ENCODE measurements around the gene B4GALNT3. TPM values are rescaled to one million over a fixed set of nuclear protein-coding genes. Genes with fewer than 3 reads are reported as not detected.

The B4GALNT3 gene
- total RNA-seq, 1 donor from 2014 or later: 7.0 TPM

- no peak for DNase-seq (ENCODE audit: low spot score in 2 of 2, unreplicated experiment in 2 of 2)
- TF ChIP-seq CTCF (IDR thresholded peaks at IDR 0.05; ENCODE audit: unreplicated experiment): no peak
- H3K9me3 Mint-ChIP-seq: no peaks in the 10 kb centered on the region
Observed at GRCh38 chr12:570435-570920, 110.7 kb downstream of the B4GALNT3 start.

GRCh38 chr12:570921-571794 lies 111.4 kb downstream of the B4GALNT3 start:
- H3K27me3 Mint-ChIP-seq (ENCODE audit: low read depth): peaks cover 2% of the 10 kb centered on the region
- TF ChIP-seq CTCF (IDR thresholded peaks at IDR 0.05; ENCODE audit: unreplicated experiment): no peak
- peaks cover 20% of the 10 kb centered on the region for H3K4me1 Mint-ChIP-seq
- peak overlapping the region; percentile 79 for H3K4me3 Mint-ChIP-seq
- peak overlapping the region; percentile 79 for H3K27ac Mint-ChIP-seq
- H3K36me3 Mint-ChIP-seq: no peaks in the 10 kb centered on the region
- DNase-seq (ENCODE audit: low spot score in 2 of 2, unreplicated experiment in 2 of 2): peak in 1 of 2 experiments; percentile 5
- H3K9me3 Mint-ChIP-seq: no peaks in the 10 kb centered on the region

More at GRCh38 chr12:570435-570920, 110.7 kb downstream of the B4GALNT3 start:
- Mint-ChIP-seq H3K27ac (peak overlapping the region; percentile 66), H3K36me3 (no peaks in the 10 kb centered on the region), H3K27me3 (ENCODE audit: low read depth) (peaks cover 4% of the 10 kb centered on the region), H3K4me1 (peaks cover 17% of the 10 kb centered on the region), H3K4me3 (peak overlapping the region; percentile 79)

GRCh38 chr12:571795-572531 lies 112.2 kb downstream of the B4GALNT3 start:
- H3K27ac Mint-ChIP-seq: peak overlapping the region; percentile 79
- TF ChIP-seq CTCF (IDR thresholded peaks at IDR 0.05; ENCODE audit: unreplicated experiment): no peak
- peaks cover 2% of the 10 kb centered on the region for H3K27me3 Mint-ChIP-seq (ENCODE audit: low read depth)
- no peaks in the 10 kb centered on the region for H3K36me3 Mint-ChIP-seq
- H3K4me3 Mint-ChIP-seq: peak overlapping the region; percentile 79
- H3K4me1 Mint-ChIP-seq: peaks cover 24% of the 10 kb centered on the region
- DNase-seq (ENCODE audit: low spot score in 2 of 2, unreplicated experiment in 2 of 2): no peak
- no peaks in the 10 kb centered on the region for H3K9me3 Mint-ChIP-seq

GRCh38 chr12:572532-572899 lies 112.8 kb downstream of the B4GALNT3 start:
- no peak overlapping the region for H3K27ac Mint-ChIP-seq
- DNase-seq (ENCODE audit: low spot score in 2 of 2, unreplicated experiment in 2 of 2): no peak

GRCh38 chr12:573232-573631 lies 113.5 kb downstream of the B4GALNT3 start:
- DNase-seq (ENCODE audit: low spot score in 2 of 2, unreplicated experiment in 2 of 2): no peak
- no peaks in the 10 kb centered on the region for H3K9me3 Mint-ChIP-seq
- TF ChIP-seq CTCF (IDR thresholded peaks at IDR 0.05; ENCODE audit: unreplicated experiment): no peak
- H3K27ac Mint-ChIP-seq: no peak overlapping the region
- peaks cover 1% of the 10 kb centered on the region for H3K27me3 Mint-ChIP-seq (ENCODE audit: low read depth)
- peaks cover 24% of the 10 kb centered on the region for H3K4me1 Mint-ChIP-seq
- no peak overlapping the region for H3K4me3 Mint-ChIP-seq
- no peaks in the 10 kb centered on the region for H3K36me3 Mint-ChIP-seq

More at GRCh38 chr12:572532-572899, 112.8 kb downstream of the B4GALNT3 start:
- Mint-ChIP-seq H3K36me3 (no peaks in the 10 kb centered on the region), H3K27me3 (ENCODE audit: low read depth) (peaks cover 2% of the 10 kb centered on the region), H3K4me3 (no peak overlapping the region), H3K9me3 (no peaks in the 10 kb centered on the region), H3K4me1 (peaks cover 24% of the 10 kb centered on the region)
- no peak for TF ChIP-seq CTCF (IDR thresholded peaks at IDR 0.05; ENCODE audit: unreplicated experiment)
